ENCODE measurements around the gene TRMT11.
"Not testable (repeated sequence)": the region's sequence is repeated elsewhere in the genome, so short reads cannot be mapped to it uniquely, and the experiment has no call there.

- not testable (repeated sequence) for TF ChIP-seq EZH2 (IDR thresholded peaks at IDR 0.05; ENCODE audit: insufficient read depth, poor library complexity, severe bottlenecking); EZH2phosphoT487 (IDR thresholded peaks at IDR 0.05; ENCODE audit: insufficient read depth, low read depth)
Observed at GRCh38 chr6:126058085-126058484, 71.7 kb downstream of the TRMT11 start.
